Activated CD8-positive, alpha-beta T cell treated with anti-CD3 and anti-CD28 coated beads, Interleukin-2, amount 10 ng/mL, durations not matched to agents 7 days and 5 days (primary cell): ENCODE measurements around the gene PPP2R5D. TPM values are rescaled to one million over a fixed set of nuclear protein-coding genes. Genes with fewer than 3 reads are reported as not detected.
"Not testable (repeated sequence)": the region's sequence is repeated elsewhere in the genome, so short reads cannot be mapped to it uniquely, and the experiment has no call there.

Source experiments
- ATAC-seq: fragments of 150-1000 bp; cut with Tn5 transposase; one replicate; pipeline ENCODE4 v1.10.0; 2021; ENCODE audit warnings: moderate library complexity
- CTCF ChIA-PET: fragments of 350-600 bp; sonication (Branson Sonifier 250); formaldehyde crosslinking; loops from one replicate; lab custom pipeline; 2021; ENCODE audit warnings: antibody characterized with exemption; lab: Charles Lee
- POLR2A ChIA-PET: fragments of 350-600 bp; sonication (Branson Sonifier 250); formaldehyde crosslinking; loops from one replicate; lab custom pipeline; 2021; ENCODE audit warnings: antibody characterized with exemption; lab: Charles Lee
- DNase-seq: peaks from one replicate; pipeline ENCODE4 v3.0.0-alpha.2; 2020
- H3K27ac Mint-ChIP-seq: one replicate; pipeline ENCODE4 v1.8.0; 2021; ENCODE audit warnings: mild to moderate bottlenecking, mixed read lengths
- H3K27me3 Mint-ChIP-seq: one replicate; pipeline ENCODE4 v1.8.0; 2021; ENCODE audit warnings: low read depth, mixed read lengths
- H3K36me3 Mint-ChIP-seq: one replicate; pipeline ENCODE4 v1.8.0; 2021; ENCODE audit warnings: low read depth, mixed read lengths
- H3K4me1 Mint-ChIP-seq: one replicate; pipeline ENCODE4 v1.8.0; 2021; ENCODE audit warnings: low read depth, mixed read lengths
- H3K4me3 Mint-ChIP-seq: one replicate; pipeline ENCODE4 v1.8.0; 2021; ENCODE audit warnings: mild to moderate bottlenecking, mixed read lengths
- H3K9me3 Mint-ChIP-seq: one replicate; pipeline ENCODE4 v1.8.0; 2022; ENCODE audit warnings: mixed read lengths; ENCODE audit not compliant: insufficient read depth
- total RNA-seq, 2 experiments: library from RNA; stranded (reverse); gene quantifications; one replicate each; pipeline ENCODE4 v1.2.3, GENCODE V29; 2021

PPP2R5D gene
- total RNA-seq, result 10 to 100 TPM; 63.1 to 66.5 TPM

DNA sequence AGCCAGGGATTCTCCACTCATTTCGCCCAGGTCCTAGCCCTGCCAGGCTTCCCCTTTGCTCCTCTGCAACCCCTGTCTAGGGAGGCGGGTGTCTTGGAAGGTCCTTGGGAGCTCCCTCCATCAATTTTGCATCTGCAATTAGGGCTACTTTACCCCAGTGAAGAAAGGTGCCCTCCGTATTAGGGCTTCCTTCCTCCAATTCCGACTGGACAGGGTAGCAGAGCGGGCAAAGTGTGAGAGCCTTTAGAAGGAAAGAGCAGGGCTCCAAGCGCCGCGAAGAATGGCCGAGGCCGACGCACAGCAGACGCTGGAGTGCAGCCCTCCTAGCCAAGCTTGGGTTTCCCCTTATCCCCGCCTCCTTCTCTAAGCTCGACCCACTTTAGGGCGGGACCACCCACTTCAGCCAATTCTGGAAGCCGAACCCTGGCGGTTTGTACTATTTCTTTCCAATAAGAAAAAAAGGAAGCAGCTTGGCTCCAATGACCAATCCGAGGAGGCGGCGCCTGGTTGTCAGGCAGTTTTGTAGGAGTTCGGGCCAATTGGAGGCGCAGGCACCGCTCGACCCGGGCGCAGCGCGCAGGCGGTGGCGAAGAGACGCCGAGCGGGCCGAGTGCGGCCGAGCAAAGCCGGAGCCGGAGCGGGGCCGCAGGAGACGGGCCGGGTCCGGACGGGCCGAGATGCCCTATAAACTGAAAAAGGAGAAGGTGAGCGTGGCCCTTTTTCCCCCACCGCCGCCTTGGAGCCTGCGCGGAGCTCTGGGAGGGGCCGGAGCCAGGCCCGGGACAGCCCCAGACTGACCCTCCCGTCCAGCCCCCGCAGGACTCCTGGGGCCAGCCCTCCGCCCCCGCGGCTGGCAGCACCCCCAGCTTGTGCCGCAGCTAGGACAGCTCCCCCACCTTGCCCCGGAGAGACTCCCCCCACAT, at the start of gene PPP2R5D:
TSS of gene PPP2R5D (plus strand) at position 570 of the 923 bp plus-strand sequence. CDS start at position 678, 108 bp downstream.
- peaks cover 51% of the 10 kb centered on the region for H3K4me1 Mint-ChIP-seq
- H3K27ac Mint-ChIP-seq, result peak within 1 kb of the TSS; percentile 90
- peak within 1 kb of the TSS; percentile 88 for H3K4me3 Mint-ChIP-seq
- ChIA-PET CTCF (interaction anchor here (0.7 to 4.0 kb wide), 10 partner anchors 20 to 322 kb away, joined by 3 to 16 read pairs (median 4); partner anchors contain the start of genes CNPY3 and CUL7), POLR2A (interaction anchor here (0.6 to 3.9 kb wide), 16 partner anchors 9 to 396 kb away, joined by 3 to 27 read pairs (median 4); partner anchors contain the start of genes BICRAL, CNPY3, CUL7 and KLHDC3)
- peak; percentile 96 for ATAC-seq
- no peaks in the 10 kb centered on the region for H3K9me3 Mint-ChIP-seq
- H3K36me3 Mint-ChIP-seq, result peaks cover 20% of the 10 kb centered on the region
- DNase-seq, result peak; percentile 99
- H3K27me3 Mint-ChIP-seq, result no peaks in the 10 kb centered on the region

DNA sequence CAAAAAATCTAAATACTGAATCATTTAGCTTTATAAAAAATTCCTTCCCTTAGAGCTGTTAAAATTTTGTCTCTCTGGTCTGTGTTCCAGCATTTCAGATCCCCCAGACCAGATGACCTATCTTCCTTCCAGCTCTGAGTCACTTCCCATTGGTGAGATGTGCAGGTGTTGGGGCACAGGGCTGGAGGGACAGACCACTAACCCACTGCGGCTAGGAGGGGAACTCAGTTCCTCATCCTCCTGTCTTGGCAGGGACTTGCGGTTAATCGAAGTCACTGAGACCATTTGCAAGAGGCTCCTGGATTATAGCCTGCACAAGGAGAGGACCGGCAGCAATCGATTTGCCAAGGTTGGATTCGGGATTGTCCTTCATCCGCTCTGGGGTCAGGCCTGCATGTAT, 49.0 kb upstream of the PPP2R5D start:
- ChIA-PET POLR2A (interaction anchor here (0.9 to 2.1 kb wide), 2 partner anchors 44 to 49 kb away, joined by 3 to 8 read pairs; partner anchors contain the start of gene PPP2R5D), CTCF (interaction anchor here (1.2 kb wide), 1 partner anchor 126 kb away, joined by 3 read pairs; no protein-coding TSS in a partner anchor)
- Mint-ChIP-seq H3K27me3 (no peaks in the 10 kb centered on the region), H3K27ac (peak overlapping the region; percentile 52), H3K36me3 (peaks cover 84% of the 10 kb centered on the region), H3K9me3 (no peaks in the 10 kb centered on the region), H3K4me1 (peaks cover 43% of the 10 kb centered on the region), H3K4me3 (no peak overlapping the region)
- no peak for ATAC-seq
- no peak for DNase-seq

DNA sequence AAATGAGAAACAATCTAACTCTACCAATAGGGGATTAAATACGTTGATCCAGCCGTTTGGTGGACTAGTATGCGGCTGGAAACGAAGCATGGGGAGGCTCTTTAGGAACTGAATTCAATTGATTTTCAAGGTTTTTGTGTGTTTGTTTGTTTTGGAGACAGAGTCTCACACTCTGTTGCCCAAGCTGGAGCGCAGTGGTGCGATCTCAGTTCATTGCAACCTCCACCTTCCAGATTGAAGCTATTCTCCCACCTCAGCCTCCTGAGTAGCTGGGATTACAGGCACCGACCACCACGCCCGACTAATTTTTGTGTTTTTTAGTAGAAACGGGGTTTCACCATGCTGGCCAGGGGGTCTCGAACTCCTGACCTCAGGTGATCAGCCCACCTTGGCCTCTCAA, 48.0 kb upstream of the PPP2R5D start:
- POLR2A ChIA-PET, result no interaction called here
- Mint-ChIP-seq H3K4me1 (peaks cover 37% of the 10 kb centered on the region), H3K36me3 (peaks cover 80% of the 10 kb centered on the region), H3K27me3 (no peaks in the 10 kb centered on the region), H3K27ac (no peak overlapping the region), H3K9me3 (no peaks in the 10 kb centered on the region), H3K4me3 (no peak overlapping the region)
- CTCF ChIA-PET, result no interaction called here
- ATAC-seq (no peak), DNase-seq (no peak)

DNA sequence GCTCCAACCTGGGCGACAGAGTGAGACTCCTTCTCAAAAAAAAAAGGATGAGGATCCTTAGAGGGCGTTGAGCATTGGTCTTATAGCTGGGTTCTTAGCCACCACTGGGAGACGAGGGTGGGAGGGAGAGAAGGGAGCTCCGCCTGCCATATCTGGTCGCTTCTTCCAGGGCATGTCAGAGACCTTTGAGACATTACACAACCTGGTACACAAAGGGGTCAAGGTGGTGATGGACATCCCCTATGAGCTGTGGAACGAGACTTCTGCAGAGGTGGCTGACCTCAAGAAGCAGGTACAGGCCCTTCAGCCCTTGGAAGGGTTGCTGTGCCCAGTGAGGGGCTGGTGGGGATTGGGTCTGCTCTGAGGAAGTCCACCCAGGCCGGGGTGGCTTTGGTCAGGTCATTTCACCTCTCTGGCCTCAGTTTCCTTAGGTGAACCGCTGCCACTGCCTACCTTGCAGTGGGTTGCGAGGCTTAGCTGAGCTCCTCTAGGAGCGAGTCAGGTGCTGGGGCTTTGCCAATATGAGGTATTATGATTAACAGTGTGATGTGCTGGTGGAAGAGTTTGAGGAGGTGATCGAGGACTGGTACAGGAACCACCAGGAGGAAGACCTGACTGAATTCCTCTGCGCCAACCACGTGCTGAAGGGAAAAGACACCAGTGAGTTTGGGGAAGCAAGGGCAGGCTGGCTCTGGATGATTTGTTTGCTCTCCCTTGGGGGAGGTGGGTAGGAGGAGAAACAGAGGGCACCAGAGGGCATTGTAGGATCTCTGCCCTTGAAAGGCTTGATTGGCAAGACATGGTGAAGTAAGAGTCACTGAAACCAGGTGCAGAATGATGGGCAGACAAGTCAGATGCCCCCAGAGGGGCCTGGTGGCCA, 46.6 kb upstream of the PPP2R5D start:
- H3K27me3 Mint-ChIP-seq, result no peaks in the 10 kb centered on the region
- POLR2A ChIA-PET, result interaction anchor here (0.6 to 1.5 kb wide), 2 partner anchors 8 to 41 kb away, joined by 3 to 5 read pairs; partner anchors contain the start of gene CNPY3
- no peak for ATAC-seq
- H3K27ac Mint-ChIP-seq, result peak overlapping the region; percentile 77
- no peak overlapping the region for H3K4me3 Mint-ChIP-seq
- no peaks in the 10 kb centered on the region for H3K9me3 Mint-ChIP-seq
- CTCF ChIA-PET, result no interaction called here
- H3K4me1 Mint-ChIP-seq, result peaks cover 25% of the 10 kb centered on the region
- no peak for DNase-seq
- peaks cover 70% of the 10 kb centered on the region for H3K36me3 Mint-ChIP-seq

DNA sequence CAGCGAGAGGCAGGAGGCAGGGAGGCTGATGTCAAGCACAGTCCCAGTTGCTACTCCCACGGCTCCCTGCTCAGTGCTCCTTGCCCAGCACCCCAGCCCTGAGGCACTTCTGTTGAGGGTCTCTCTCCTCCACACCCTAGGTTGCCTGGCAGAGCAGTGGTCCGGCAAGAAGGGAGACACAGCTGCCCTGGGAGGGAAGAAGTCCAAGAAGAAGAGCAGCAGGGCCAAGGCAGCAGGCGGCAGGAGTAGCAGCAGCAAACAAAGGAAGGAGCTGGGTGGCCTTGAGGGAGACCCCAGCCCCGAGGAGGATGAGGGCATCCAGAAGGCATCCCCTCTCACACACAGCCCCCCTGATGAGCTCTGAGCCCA, 46.0 kb upstream of the PPP2R5D start:
- Mint-ChIP-seq H3K9me3 (no peaks in the 10 kb centered on the region), H3K27ac (no peak overlapping the region), H3K27me3 (no peaks in the 10 kb centered on the region), H3K36me3 (peaks cover 66% of the 10 kb centered on the region), H3K4me1 (peaks cover 19% of the 10 kb centered on the region), H3K4me3 (no peak overlapping the region)
- ATAC-seq (no peak), DNase-seq (no peak)
- POLR2A ChIA-PET, result interaction anchor here (0.7 to 1.5 kb wide), 3 partner anchors 9 to 72 kb away, joined by 3 to 5 read pairs (median 3); partner anchors contain the start of gene CNPY3
- CTCF ChIA-PET, result no interaction called here

DNA sequence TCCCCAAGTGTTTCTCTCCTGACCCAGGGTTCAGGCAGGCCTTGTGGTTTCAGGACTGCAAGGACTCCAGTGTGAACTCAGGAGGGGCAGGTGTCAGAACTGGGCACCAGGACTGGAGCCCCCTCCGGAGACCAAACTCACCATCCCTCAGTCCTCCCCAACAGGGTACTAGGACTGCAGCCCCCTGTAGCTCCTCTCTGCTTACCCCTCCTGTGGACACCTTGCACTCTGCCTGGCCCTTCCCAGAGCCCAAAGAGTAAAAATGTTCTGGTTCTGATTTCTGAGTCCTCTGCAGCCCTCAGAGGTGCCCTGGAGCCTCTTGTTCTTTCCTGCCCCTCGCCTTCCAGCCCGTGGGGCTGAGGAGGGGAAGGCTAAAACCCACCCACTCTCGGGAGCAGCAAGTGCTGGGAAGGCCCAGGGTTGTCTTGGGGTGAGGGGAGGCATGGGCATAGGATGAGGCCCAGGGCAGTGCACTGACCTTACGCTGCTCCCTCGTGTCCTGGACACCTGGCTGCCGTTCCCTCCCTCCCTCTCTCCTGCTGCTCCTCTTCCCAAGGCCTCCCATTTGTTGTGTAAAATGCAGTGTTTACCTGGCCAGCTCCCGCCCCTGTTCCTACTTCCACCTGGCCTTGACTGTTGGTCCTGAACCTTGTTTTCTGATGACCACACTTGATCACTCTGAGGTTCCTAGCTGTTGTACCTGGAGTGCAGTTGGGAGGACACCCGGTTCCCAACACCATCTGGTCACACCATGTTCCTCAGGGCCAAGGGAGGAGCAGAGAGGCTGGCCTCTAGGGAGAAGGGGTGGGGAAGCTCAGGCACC, 45.2 kb upstream of the PPP2R5D start:
- Mint-ChIP-seq H3K4me3 (no peak overlapping the region), H3K27me3 (no peaks in the 10 kb centered on the region), H3K9me3 (no peaks in the 10 kb centered on the region), H3K4me1 (peaks cover 14% of the 10 kb centered on the region), H3K36me3 (peaks cover 68% of the 10 kb centered on the region), H3K27ac (peak overlapping the region; percentile 57)
- POLR2A ChIA-PET, result interaction anchor here (0.7 to 1.5 kb wide), 4 partner anchors 9 to 71 kb away, joined by 3 to 5 read pairs (median 3); partner anchors contain the start of gene CNPY3
- ATAC-seq, result no peak
- CTCF ChIA-PET, result interaction anchor here (1.6 kb wide), 1 partner anchor 10 kb away, joined by 5 read pairs; the partner anchor contains the start of gene CNPY3
- no peak for DNase-seq

DNA sequence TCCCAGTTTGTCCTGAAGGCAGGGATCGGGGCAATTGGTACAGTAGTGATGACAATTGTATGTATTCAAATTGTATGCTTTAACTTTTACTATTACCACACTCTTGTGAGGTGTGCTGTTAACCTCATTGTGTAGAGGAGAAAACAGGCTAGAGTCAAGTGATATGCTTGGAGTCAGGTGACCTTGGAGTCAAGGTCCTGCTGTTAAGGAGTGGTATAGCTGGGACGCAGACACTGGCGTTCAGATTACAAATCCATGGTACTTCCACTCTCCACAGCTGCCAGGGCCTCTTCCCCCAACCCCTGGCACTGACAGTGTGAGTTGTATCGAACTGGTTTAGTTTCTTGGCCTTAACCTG, 44.6 kb upstream of the PPP2R5D start:
- no peaks in the 10 kb centered on the region for H3K27me3 Mint-ChIP-seq
- H3K27ac Mint-ChIP-seq, result no peak overlapping the region
- H3K4me3 Mint-ChIP-seq, result no peak overlapping the region
- ChIA-PET POLR2A (interaction anchor here (1.2 kb wide), 1 partner anchor 24 kb away, joined by 3 read pairs; no protein-coding TSS in a partner anchor), CTCF (interaction anchor here (1.6 kb wide), 1 partner anchor 10 kb away, joined by 5 read pairs; the partner anchor contains the start of gene CNPY3)
- peaks cover 67% of the 10 kb centered on the region for H3K36me3 Mint-ChIP-seq
- ATAC-seq (no peak), DNase-seq (no peak)
- H3K9me3 Mint-ChIP-seq, result no peaks in the 10 kb centered on the region
- peaks cover 8% of the 10 kb centered on the region for H3K4me1 Mint-ChIP-seq

DNA sequence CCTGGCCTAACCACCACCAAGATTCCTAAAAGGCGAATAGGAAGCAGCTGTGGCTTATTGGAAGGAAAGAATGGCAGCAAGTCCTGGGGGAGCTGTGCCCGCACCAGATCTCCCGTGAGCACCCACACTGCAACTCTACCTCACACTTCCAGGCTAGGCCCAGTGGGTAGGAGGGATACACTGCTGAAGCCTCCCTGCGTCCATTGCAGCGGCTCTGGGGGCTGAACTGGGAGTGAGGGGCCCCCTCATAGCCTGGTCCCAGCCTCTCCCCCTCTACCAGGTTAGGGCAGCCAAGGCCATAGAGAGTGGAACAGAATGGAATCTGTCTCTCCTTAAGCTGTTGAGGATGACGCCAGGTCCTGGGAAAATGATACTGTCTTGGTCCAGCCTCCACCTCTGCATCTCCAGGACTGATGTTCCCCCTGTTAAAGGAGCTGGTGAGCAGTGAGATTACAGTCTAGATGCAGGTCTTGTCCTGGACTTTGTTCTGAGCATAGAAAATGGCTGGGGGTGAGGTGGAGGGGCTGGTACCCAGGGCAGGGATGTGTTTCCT, 43.8 kb upstream of the PPP2R5D start:
- no peak overlapping the region for H3K27ac Mint-ChIP-seq
- peaks cover 4% of the 10 kb centered on the region for H3K4me1 Mint-ChIP-seq
- H3K9me3 Mint-ChIP-seq, result no peaks in the 10 kb centered on the region
- ATAC-seq (no peak), DNase-seq (no peak)
- H3K4me3 Mint-ChIP-seq, result no peak overlapping the region
- ChIA-PET POLR2A (interaction anchor here (0.8 to 1.7 kb wide), 3 partner anchors 11 to 570 kb away, joined by 3 to 6 read pairs (median 4); partner anchors contain the start of genes CNPY3 and LRRC73), CTCF (interaction anchor here (1.6 kb wide), 1 partner anchor 11 kb away, joined by 5 read pairs; the partner anchor contains the start of gene CNPY3)
- no peaks in the 10 kb centered on the region for H3K27me3 Mint-ChIP-seq
- H3K36me3 Mint-ChIP-seq, result peaks cover 64% of the 10 kb centered on the region

DNA sequence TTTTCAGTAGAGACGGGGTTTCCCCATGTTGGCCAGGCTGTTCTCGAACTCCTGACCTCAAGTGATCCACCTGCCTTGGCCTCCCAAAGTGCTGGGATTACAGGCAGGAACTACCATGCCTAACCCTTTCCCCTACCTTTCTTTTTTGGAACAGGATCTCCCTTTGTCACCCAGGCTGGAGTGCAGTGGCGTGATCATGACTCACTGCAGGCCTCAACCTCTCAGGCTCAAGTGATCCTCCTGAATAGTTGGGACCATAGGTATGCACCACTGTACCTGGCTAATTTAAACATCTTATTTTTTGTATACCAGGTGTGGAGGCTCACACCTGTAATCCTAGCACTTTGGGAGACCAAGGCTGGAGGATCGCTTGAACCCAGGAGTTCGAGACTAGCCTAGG, 43.0 kb upstream of the PPP2R5D start:
- CTCF ChIA-PET, H3K4me3 Mint-ChIP-seq, ATAC-seq, H3K9me3 Mint-ChIP-seq, DNase-seq, H3K27me3 Mint-ChIP-seq, H3K4me1 Mint-ChIP-seq, H3K27ac Mint-ChIP-seq: not testable (repeated sequence)
- POLR2A ChIA-PET, result interaction anchor here (0.8 to 1.7 kb wide), 2 partner anchors 12 to 569 kb away, joined by 4 to 6 read pairs; partner anchors contain the start of genes CNPY3 and LRRC73
- peaks cover 60% of the 10 kb centered on the region for H3K36me3 Mint-ChIP-seq

DNA sequence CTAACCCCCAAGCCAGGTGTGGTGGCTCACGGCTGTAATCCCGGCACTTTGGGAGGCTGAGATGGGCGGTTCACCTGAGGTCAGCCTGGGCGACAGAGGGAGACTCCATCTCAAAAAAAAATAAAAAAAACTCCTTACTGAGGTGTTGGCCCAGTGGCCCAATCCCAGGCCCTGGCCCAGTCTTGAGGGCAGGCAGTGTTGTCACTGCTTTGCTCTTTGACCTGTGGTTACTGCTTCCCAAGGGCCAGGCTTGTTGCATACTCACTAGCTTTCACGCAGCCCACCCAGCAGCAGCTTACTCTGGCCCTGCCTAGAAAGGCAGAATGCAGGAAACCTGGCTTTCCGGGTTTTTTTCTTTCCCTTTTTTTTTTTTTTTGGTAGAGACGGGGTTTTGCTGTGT, 41.9 kb upstream of the PPP2R5D start:
- H3K4me3 Mint-ChIP-seq, result no peak overlapping the region
- ChIA-PET POLR2A (interaction anchor here (1.1 kb wide), 1 partner anchor 648 kb away, joined by 3 read pairs; no protein-coding TSS in a partner anchor), CTCF (no interaction called here)
- no peaks in the 10 kb centered on the region for H3K9me3 Mint-ChIP-seq
- no peaks in the 10 kb centered on the region for H3K27me3 Mint-ChIP-seq
- ATAC-seq (no peak), DNase-seq (no peak)
- peaks cover 51% of the 10 kb centered on the region for H3K36me3 Mint-ChIP-seq
- H3K27ac Mint-ChIP-seq, result no peak overlapping the region
- no peaks in the 10 kb centered on the region for H3K4me1 Mint-ChIP-seq
